Amniotic epithelial cell (primary cell): ENCODE data around the gene ENG.
"Not testable (repeated sequence)": the region's sequence is repeated elsewhere in the genome, so short reads cannot be mapped to it uniquely, and the experiment has no call there.

Experiments used
- DNase-seq: peaks from one replicate; pipeline ENCODE4 v3.0.0-alpha.2; 2010; ENCODE audit warnings: low read depth

Gene ENG

DNA sequence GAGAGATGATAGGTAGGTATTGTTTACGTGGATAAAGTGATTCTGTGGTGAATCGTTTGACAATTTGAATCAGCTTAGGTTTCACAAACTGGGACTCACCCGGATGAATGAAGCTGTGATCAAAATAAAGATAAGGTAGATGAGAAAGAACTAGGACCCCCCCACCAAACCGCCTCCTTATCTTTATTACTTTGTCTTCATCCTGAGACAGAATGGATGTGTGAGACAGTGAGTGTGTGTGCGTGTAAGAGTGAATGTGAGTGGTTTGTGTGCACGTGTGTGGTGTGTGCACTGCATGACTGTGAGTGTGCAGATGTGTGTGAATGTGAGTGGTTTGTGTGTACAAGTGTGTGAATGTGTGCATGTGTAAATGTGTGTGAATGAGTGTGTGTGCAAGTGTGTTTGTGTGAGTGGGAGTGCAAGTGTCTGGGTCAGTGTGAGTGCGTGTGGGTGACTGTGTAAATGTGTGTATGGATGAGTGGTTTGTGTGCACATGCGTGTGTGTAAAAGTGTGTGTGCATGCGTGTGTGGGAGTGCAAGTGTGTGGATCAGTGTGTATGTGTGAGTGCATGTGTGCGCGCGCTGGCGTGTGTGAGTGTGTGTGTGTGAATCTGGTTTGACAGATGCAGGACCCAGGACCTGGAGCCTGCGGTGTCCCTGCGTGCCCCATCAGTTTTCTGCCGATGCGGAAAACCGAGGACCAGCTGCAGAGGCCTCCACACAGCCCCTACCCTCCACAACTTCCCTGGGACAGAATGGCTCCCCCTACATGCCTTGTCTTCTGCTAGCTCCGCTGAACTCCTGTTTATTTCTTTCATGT is 11.4 kb upstream of the ENG start:
- peak; percentile 37 for DNase-seq

DNA sequence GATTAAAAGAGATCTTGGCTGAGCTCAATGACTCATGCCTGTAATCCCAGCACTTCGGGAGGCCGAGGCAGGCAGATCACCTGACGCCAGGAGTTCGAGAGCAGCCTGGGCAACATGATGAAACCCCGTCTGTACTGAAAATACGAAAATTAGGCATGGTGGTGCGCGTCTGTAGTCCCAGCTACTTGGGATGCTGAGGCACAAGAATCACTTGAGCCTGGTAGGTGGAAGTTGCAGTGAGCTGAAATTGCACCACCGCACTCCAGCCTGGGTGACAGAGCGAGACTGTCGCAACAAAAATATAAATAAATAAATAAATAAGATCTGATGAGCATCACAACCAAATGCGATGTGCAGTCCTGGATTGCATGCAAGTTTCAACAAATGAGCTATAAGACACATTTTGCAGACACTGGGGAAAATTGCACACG is 8.7 kb upstream of the ENG start:
- DNase-seq = no peak

DNA sequence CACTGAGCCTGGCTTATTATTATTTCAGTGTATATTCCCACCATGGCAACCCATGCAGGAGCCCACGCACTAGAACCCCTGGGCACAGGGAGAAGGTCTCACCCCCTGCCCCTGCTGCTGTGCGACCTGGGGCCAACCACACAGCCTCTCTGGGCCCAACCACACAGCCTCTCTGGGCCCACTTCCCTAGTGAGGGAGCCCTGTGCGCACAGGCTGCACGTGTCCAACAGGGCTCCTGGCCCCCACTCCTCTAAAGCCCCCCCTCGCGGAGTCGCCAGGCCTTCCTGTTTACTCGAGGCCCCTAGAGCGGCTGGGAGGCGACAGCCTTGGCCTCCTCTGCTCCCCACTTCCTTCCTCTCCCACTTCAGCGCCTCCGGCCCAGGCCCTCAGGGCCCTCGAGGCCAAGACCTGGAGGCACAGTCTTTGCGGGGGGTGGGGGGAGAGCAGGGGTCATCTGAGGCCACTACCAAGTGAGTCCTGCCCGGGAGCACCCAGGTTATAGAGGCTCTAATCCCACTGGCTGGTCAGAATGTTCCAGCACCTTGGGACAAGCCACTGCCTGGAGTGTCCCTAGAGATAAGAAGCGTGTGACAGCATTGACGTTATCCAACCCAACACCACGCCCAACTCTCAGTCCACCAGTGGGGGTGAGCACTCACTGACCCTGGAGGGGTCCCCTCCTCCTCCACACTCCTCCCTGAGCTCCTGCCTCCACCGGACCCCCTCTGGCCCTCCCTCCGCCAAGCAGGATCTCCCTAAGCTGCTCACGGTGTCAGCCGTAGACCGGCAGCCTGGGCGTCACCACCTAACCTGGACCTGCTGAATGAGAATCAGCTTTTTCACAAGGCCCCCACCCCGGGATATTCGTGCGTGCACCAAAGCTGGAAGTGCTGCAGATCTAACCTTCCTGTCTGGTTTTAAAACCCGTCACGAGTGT is 7.9 kb upstream of the ENG start:
- no peak for DNase-seq

DNA sequence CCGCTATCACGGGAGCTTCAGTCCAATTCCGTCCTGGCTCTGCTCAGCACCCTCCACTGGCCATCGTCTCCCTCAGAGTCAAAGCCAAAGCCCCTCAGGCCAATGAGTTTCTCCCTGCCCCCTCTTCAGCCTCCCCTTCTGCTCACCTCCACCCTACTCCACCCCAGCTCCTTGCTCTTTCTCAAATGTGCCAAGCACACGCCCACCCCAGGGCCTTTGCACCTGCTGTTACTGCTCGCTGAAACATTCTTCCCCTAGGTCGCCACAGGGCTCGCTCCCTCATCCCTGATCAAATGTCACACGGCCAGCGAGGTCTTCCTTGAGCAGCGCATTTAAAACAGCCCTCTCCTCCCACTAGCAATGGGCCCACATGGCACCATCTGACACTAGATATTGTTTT is 6.3 kb upstream of the ENG start:
- no peak for DNase-seq

DNA sequence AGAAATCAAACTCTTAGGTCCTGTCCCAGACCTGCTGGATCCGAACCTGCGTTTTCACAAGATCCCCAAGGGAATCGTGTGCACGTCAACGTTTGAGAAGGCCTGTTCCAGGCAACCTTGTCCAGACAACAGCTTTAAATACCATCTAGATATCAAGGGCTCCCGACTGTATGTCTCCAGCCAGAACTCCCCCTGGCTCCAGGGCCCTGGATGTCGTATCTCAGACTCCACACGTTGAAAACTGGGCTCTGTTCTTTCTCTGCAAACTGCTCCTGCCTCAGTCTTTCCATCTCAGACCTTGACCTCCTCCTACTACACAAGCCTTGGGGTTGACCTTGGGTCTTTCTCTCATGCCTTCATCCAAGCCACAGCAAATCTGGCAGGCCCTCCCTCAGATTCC is 5.8 kb upstream of the ENG start:
- no peak for DNase-seq

DNA sequence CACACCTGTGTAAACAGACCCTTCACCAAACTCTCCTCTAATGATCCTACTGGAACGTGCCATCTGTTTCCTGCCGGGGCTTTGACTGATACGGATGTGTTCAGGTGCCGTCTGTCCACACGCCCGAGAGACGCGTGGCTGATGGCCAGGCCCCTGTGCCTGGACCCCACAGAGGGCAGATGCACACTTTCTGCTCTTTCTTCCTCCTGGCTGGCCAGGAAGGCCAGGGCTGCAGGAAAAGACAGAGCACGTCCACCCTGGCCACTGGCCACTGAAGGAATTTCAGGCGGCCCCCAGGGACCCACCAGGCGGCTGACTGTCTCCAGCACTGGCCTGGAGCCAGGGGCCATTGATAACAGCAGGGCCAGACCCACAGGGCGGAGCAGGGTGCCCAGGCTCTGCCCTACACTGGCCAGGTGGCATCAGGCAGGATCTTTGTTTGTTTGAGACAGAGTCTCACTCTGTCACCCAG is 3.6 kb upstream of the ENG start:
- DNase-seq = no peak

DNA sequence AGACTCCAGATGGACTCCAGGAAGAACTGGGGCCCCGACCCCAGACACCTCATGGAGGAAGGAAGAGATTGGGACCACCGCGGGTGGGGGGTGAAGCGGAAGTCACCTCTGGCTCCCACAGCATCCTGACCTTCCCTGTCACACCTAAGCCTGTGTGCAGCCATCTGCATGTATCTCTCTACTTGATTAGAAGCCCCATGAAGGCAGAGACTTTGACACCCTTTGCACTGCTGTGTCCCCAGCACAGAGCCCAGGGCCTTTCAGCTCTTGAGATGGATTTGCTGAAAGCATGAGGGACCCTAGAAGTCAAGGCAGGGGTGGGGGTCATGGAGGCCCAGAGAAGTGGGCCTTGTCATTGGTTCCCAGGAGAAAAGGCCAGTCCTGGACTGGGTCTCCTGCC is 2.8 kb upstream of the ENG start:
- no peak for DNase-seq

DNA sequence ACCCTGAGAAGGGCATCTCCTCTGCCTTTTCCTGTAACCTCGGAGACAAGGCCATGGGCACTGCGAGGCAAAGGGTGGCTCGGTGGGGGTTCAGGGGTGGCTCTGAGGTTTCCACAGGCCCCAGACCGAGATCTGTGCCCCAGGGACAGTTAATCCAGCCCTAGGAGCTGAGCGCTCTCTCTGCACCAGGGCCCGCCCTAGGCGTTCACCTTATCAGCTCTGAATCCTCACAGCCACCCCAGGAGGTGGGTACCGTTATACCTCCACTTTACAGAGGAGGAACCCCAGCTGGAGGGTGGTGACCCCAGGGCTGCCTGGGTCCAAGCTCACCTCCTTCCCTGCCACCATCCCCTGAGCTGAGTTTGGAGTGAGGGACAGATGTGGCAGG is 2.3 kb upstream of the ENG start:
- DNase-seq = no peak

DNA sequence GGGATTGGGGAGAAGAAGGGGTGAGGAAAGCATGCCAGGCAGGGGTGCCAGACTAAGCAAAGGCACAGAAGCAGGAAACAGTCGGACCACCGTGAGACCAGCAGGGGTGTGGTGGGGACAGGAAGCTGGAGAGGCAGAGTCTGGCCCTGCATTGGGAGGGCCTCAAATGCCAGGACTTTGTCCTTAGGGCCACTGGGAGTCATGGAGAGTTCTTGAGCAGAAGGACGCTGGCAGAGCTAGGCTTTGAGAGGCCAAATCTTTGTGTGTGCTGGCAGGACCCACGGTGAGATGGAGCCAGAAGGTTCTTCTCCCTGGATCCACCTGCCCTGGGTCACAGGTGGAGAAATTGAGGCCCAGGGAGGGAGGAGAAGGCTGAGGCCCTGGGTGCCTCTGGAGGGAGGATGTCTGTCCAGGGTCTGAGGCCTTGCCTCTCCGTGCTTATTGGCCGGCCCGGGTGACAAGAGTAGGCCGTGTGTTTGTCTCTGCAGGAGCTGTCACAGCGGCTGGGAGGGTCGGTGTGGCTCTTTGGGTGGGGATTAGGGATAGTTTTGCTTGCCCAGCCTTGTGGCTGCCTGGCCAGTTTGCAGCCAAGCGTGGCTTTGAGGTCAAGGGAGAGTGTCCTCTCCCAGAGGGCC is 1.8 kb upstream of the ENG start:
- no peak for DNase-seq

DNA sequence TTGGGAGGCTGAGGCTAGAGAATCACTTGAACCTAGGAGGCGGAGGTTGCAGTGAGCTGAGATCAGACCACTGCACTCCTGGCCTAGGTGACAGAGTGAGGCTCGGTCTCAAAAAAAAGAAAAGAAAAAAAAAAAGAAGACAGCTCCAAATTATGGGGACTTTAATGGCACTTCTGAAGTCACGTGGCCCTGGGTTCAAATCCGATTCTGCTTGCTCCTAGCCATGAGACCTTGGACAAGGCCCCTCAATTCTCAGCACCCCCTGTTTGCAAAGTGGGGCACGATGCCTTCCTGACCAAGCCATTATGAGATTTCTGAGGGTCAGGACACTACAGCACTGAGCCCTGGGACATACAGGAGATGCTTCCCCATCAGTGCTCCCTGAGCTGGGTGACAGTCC is 1.1 kb upstream of the ENG start:
- DNase-seq = no peak

DNA sequence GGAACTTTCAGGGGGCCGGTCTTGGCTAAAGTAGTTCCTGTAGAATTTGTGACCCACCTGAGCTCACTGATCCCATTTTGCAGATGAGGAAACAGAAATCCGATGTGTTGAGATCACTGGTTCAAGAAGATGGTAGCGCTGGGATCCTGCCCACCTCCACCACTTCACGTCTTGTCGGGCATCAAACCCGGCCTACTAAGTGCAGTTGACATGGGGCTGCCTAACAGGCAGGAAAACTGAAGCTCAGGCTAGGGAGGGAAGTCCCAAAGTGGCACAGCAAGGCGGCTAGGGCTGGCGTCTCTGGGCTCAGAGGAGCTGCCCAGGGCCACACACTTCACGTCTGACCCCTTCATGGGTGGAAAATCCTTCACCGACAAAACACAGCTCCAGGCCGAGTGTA is 502 bp upstream of the ENG start:
- no peak for DNase-seq

DNA sequence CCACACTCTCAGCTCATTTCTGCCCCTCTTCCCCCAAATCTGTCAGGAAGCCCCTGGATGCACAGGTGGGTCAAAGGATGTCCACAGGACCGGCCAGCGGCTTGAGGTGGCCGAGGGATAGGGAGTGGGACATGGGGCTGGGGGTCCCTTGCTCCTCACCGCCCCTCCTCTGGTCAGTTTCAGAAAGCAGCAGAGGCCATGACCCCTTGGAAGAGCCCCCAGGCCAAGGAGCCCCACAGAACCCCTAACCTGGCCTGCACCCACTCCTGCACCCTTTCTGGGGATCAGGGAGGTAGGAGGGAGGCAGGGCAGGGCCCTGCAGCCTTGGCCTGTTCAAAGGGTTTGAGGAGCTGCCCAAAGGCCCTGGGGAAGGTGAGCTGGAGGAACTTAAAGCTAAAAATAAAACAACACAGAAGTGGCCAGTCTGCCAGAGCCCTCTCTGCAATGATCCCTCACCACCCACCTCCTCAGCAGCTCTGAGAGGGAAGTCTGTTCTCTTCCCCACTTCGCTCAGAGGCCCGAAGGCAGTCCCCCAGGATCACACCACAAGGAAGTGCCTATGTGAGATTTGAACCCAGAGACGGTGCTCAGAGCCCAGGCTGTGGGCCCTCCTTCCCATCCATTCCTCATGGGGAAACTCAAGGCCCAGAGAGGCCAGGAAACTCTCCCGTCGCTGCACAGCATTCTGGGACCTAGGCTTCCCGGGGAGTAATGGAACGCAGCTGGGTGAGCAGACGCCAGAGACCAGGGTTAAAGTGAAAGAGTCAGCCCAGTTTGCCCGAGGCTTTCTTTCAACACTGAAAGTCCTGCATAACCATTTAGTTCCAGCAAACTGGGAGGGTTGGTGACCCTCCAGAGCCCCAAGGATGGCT is 910 bp downstream of the ENG start:
- DNase-seq = no peak

DNA sequence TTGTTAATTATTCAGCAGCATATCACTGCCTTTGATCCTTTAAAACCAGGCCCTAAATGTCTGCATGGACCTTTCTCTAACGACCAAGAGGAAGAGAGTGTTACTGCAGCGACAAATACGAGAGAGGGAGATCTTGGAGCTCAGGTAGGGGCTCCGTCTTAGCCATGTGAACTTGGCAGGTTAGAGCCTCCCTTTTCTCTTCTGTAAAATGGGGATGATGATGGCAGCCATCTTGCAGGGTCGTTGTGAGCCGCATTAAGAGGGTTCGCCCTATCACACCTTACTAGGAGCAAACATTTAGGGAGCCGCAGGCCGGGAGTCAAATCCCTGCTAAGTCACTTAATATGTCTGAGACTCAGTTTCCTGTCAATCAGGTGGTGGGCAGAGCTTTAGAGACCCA is 1.6 kb downstream of the ENG start:
- no peak for DNase-seq

DNA sequence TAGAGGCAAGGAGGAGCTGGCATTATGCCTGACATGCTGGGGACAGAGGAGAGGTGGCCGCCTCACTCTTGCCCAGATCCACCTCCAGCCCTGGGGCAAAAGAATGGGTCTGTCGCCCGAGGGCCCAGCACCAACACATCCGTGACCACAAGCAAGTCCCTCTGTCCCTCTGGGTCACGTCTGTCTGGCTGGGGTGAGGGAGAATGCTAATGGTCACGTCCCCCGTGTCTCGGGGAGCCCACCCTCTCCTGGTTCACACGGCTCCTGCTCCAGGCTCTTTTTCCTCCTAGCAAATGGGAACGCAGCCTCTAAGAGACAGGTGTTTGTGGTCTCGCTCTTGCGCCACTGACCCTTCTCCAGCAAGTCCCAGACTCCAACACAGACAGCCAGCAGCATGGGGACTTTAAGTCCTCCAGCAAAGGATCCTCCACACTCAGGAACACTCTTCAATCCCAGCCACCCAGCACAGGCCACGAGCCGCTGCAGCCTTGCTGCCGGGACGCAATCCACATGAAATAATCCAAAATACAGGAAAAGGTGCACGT is 4.1 kb downstream of the ENG start:
- DNase-seq = no peak

DNA sequence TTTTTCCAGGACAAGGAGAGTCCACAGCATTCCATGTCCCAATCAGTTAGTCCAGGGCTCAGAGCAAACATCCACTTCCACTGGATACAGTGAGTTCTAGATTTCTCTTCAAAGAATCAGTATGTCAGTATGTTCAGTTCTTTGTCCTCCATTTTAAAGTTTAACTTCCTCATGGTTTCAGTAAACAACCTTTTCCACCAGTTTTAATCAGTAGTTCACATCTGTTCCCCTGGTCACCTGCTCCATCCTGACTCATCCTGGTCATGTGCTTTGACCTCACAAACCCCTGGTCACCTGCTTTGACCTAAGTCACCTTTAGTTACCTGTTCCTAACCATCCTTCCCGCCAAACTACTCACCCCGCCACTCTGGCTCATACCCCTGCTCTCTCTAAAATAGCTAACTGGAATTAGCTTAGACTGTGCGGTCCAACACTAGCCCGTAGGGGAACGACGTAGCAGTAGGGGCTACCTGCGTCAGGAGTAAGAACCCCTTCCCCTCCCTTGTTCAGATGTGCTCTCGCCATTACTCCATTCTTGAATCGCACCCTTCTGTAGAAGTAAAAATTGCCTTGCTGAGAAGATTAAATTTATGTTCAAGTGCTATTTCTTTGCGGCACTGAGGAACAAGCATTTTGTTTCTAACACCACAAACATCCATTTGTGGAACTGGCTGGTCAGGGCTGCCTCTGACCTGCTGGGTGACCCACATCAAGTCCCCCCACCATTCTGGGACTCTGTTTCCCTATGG is 5.5 kb downstream of the ENG start:
- no peak for DNase-seq

DNA sequence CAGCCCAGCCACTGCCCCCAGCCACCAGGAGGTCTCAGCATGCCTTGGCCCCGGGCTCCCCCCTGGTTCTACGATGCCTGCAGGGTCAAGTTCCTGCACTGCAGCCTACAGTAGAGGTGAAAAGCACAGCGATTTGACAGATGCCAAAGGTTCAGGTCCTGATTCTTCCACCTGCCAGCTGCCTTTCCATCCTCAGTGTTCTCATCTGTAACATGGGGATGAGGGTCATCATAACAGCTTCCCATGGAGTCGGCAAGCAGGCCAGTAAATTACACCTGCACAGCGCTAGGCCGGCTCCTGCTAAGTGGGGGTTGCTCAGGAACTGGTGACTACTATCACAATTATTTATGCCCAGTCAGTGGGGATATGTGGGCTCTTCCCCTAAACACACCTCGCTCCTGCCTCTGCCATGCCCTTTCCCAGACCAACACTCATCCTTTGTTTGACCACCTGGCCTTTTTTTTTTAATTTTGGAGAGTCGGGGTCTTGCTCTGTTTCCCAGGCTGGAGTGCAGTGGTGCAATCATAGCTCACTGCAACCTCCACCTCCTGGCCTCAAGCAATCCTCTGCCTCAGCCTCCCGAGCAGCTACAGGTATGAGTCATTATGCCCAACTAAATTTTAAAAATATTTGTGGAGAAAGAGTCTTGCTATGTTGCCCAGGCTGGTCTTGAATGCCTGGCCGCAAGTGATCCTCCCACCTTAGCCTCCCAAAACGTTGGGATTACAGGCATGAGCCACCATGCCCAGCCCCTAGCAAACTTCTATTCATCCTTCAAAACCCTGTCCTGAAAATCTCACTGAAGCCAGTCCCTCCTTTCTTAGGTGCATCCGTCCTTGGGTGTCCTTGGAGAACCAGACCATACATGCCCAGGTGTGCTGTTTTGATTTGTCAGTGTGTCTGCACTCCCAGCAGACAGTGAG is 6.4 kb downstream of the ENG start:
- DNase-seq = no peak

DNA sequence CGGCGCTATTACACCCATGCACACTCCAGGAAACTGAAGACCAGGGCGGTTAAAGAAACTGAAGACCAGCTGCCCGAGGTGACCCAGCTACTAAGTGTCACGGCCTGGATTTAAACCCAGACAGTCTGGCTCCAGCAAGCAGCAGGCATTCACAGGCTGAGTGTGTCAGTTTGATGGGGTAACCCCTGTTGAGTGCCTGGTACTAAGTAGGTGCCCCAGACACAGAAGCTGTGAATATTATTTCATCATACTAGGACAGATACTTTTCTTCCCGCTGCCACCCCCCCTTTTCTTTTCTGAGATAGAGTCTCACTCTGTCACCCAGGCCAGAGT is 7.3 kb downstream of the ENG start:
- DNase-seq = peak; percentile 57

DNA sequence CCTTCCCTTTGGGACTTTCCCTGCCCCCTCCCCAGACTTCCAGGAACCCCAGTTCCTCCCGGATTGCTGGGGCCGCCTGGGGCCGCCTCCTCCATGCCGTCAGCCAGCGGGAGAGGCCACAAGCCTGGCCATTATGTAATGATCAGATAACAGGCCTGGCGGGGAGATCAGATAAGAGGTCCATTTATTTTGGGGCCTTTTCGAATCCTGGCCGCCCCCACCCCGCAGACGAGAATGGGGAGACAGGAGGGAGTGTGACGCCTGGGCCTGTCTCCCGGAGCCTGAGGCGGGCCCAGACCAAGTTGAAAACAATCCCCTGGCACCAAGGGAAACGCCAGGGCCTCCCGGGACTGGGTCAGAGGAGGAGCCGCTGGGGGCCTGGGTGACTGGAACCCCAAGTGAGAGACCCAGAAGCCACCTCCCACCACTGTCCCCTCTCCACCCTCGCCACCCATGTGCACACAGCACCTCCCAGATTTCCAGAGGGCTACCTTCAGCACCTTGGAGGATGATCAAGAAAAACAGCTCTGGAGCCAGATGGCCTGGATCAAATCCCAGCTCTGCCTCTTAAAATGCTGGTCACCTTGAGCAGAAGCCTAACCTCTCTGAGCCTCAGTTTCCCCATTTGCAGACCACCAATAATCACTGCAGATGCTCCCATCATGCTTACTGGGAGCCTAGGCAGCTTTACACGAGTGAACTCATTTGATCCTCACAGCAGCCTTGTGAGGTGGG is 7.8 kb downstream of the ENG start:
- no peak for DNase-seq

DNA sequence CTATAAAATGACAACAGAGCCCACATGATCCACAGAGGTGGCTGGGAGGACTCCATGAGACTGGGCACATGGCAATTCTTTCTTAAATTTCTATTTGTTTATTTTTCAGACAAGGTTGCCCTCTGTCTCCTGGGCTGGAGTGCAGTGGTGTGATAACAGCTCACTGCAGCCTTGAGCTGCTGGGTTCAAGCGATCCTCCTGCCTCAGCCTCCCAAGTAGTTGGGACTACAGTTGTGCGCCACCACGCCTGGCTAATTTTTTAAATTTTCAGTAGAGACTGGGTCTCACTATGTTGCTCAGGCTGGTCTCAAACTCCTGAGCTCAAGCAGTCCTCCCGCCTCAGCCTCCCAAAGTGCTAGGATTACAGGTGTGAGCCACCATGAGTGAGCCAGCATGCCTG is 8.8 kb downstream of the ENG start:
- not testable (repeated sequence) for DNase-seq
